Spleen (tissue), 7 donors: ENCODE results near the gene SLIRP.

Experiments
- POLR2A ChIP-seq, 3 donors: fragments of 450-650 bp; IDR thresholded peaks; one replicate each; pipeline ENCODE4 v1.5.1; 2017; ENCODE audit warnings: antibody characterized with exemption in 3 of 3, mild to moderate bottlenecking in 1 of 3
- TF ChIP-seq, protein P1 (sequence below), 11 experiments: fragments of 200-600 bp in 7 of 11; fragments of 450-650 bp in 4 of 11; sonication (generic) in 4 of 11; IDR thresholded peaks in 8 of 11; conservative IDR thresholded peaks in 3 of 11; 1 replicate in 7 of 11; 2 replicates in 4 of 11; pipeline versions ENCODE4 v1.4.0 to v1.8.0; 2016 to 2021; ENCODE audit warnings: antibody characterized with exemption in 11 of 11, inconsistent platforms in 4 of 11, mild to moderate bottlenecking in 1 of 11
- donor health status: DM: no; HTN: no; CAD: no; lungs with moderate emphysema.
- donor health status: DM: no; HTN: no; CAD: no.
- donor health status: DM: no; HTN: no; CAD: no.

DNA sequence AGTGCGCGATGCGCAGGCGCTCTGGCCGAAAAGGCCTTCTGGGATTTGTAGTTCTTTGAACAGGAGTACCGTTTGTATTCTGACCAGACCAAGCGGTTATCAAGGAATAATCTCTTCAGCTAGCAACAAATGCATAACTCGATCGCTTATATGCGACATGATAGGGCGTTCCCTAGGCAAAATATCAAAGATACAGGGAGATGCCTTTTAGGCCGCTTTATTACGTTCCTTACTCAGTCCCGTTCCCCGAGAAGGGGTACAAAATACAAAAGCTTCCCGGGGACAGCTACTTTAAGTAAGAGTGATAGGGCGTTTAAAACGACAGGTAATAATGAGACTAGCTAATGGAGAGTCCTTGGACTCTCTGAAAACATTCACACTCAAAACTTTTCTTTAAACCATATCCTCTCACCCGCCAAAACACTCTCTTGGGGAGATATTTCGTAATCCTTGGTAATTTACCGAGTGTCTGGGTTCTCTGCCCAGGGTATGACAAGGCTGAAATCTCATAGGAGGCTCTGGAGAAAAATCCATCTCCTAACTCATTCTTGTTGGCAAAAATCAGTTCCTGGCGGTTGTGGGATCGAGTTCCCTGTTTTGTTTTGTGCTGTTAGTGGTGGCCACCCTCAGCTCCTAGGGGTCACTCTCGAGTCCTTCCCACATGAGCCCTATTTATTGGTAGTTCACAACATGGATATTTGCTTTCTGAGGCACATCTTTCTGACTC is 53.5 kb downstream of the SLIRP start:
- TF ChIP-seq, protein P1, sequence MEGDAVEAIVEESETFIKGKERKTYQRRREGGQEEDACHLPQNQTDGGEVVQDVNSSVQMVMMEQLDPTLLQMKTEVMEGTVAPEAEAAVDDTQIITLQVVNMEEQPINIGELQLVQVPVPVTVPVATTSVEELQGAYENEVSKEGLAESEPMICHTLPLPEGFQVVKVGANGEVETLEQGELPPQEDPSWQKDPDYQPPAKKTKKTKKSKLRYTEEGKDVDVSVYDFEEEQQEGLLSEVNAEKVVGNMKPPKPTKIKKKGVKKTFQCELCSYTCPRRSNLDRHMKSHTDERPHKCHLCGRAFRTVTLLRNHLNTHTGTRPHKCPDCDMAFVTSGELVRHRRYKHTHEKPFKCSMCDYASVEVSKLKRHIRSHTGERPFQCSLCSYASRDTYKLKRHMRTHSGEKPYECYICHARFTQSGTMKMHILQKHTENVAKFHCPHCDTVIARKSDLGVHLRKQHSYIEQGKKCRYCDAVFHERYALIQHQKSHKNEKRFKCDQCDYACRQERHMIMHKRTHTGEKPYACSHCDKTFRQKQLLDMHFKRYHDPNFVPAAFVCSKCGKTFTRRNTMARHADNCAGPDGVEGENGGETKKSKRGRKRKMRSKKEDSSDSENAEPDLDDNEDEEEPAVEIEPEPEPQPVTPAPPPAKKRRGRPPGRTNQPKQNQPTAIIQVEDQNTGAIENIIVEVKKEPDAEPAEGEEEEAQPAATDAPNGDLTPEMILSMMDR (IDR thresholded peaks at IDR 0.05 in 8 of 11, conservative IDR thresholded peaks at IDR 0.05 in 3 of 11) = no peak
- peak in 1 of 3 donors; percentile 6 for TF ChIP-seq POLR2A (IDR thresholded peaks at IDR 0.05)
